Measurements from ENCODE around the gene TRABD2A.

DNA sequence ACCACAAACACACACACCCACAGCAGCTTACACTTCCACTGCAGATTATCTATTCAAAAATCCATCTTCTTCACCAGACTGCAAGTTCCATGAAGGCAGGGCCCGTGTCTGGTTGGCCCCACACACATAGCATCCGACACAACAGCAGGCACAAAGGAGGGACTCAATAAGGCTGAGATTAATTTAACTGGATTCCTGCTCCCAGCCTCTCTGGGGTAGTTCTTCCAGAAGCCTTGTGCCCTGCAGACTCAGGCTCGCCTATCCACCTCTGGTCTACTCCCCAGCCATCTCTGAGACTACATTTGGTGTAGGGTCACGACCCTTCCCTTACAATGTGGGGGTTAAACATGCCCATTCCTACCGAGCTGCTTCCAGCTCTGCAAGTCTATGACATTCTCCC lies 57.7 kb downstream of the TRABD2A start:
- TF ChIP-seq, protein P1, sequence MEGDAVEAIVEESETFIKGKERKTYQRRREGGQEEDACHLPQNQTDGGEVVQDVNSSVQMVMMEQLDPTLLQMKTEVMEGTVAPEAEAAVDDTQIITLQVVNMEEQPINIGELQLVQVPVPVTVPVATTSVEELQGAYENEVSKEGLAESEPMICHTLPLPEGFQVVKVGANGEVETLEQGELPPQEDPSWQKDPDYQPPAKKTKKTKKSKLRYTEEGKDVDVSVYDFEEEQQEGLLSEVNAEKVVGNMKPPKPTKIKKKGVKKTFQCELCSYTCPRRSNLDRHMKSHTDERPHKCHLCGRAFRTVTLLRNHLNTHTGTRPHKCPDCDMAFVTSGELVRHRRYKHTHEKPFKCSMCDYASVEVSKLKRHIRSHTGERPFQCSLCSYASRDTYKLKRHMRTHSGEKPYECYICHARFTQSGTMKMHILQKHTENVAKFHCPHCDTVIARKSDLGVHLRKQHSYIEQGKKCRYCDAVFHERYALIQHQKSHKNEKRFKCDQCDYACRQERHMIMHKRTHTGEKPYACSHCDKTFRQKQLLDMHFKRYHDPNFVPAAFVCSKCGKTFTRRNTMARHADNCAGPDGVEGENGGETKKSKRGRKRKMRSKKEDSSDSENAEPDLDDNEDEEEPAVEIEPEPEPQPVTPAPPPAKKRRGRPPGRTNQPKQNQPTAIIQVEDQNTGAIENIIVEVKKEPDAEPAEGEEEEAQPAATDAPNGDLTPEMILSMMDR (IDR thresholded peaks at IDR 0.05), result no peak
- TF ChIP-seq POLR2AphosphoS5 (IDR thresholded peaks at IDR 0.05) (no peak), POLR2A (IDR thresholded peaks at IDR 0.05) (no peak)
